ENCODE measurements around the gene COG1. TPM values are rescaled to one million over a fixed set of nuclear protein-coding genes. Genes with fewer than 3 reads are reported as not detected.
A peak's percentile ranks its signal among the peaks of the same experiment; 100 is the strongest.

The COG1 gene
- total and polyA plus RNA-seq, 9 of the 15 experiments (the other 6 are each of a cell fraction or from before 2014, with no cell fraction given) = 9.5 to 26.8 (median 12.9) TPM

- no peak for TF ChIP-seq NBN (IDR thresholded peaks at IDR 0.05; ENCODE audit: low read depth)
- TF ChIP-seq FOXJ3 (CRISPR knock-in tag; IDR thresholded peaks at IDR 0.05) = no peak
- peak; percentile 75; the same call in 1 of the 2 replicates for TF ChIP-seq NCOA6 (IDR thresholded peaks at IDR 0.05)
- no peak for TF ChIP-seq MEF2D (tag; conservative IDR thresholded peaks at IDR 0.05; ENCODE audit: low read depth)
- TF ChIP-seq MAFF (IDR thresholded peaks at IDR 0.05; ENCODE audit: low read length) = no peak
- no peak for TF ChIP-seq E2F8 (IDR thresholded peaks at IDR 0.05; ENCODE audit: low read depth, partially characterized antibody)
- no peak for TF ChIP-seq NFRKB (IDR thresholded peaks at IDR 0.05; ENCODE audit: low read depth)
- TF ChIP-seq MEF2A (IDR thresholded peaks at IDR 0.05; ENCODE audit: control insufficient read depth, low read depth, low read length) = no peak
- TF ChIP-seq BRF2 (IDR thresholded peaks at IDR 0.05; ENCODE audit: borderline replicate concordance, insufficient read depth, insufficient read length) = no peak
- TF ChIP-seq ZNF41 (CRISPR knock-in tag; conservative IDR thresholded peaks at IDR 0.05) = no peak
- no peak for TF ChIP-seq CHD1 (IDR thresholded peaks at IDR 0.05; ENCODE audit: low read length)
- no peak for TF ChIP-seq EWSR1 (IDR thresholded peaks at IDR 0.05; ENCODE audit: borderline replicate concordance, low read depth, partially characterized antibody)
- TF ChIP-seq ERF (CRISPR knock-in tag; IDR thresholded peaks at IDR 0.05) = 0 out of 2 replicates have a peak, but pooled peaks have one; percentile 32
These were observed at the start of gene COG1 (continued) for GRCh38 chr17:73192894-73193701.

Data from K562 (cell line).